ENCODE measurements around the gene CDHR5.

Gene CDHR5

GRCh38 chr11:610146-610801, 14.5 kb downstream of the CDHR5 start:
- DNase-seq (ENCODE audit: low read depth in 2 of 2), result no peak

GRCh38 chr11:609341-609811, 15.4 kb downstream of the CDHR5 start:
- no peak for DNase-seq (ENCODE audit: low read depth in 2 of 2)

GRCh38 chr11:608791-609251, 15.9 kb downstream of the CDHR5 start:
- no peak for DNase-seq (ENCODE audit: low read depth in 2 of 2)

- DNase-seq (ENCODE audit: low read depth in 2 of 2), result no peak
These were observed 16.6 kb downstream of the CDHR5 start for GRCh38 chr11:607971-608659.

- DNase-seq (ENCODE audit: low read depth in 2 of 2), result no peak
These were observed 17.6 kb downstream of the CDHR5 start for GRCh38 chr11:607020-607780.

- no peak for DNase-seq (ENCODE audit: low read depth in 2 of 2)
These were observed 18.5 kb downstream of the CDHR5 start for GRCh38 chr11:606245-606644.

GRCh38 chr11:605286-606129, 19.2 kb downstream of the CDHR5 start:
- DNase-seq (ENCODE audit: low read depth in 2 of 2), result no peak

GRCh38 chr11:603154-603553, 21.6 kb downstream of the CDHR5 start:
- DNase-seq (ENCODE audit: low read depth in 2 of 2), result no peak

GRCh38 chr11:601573-602245, 23.0 kb downstream of the CDHR5 start:
- no peak for DNase-seq (ENCODE audit: low read depth in 2 of 2)

GRCh38 chr11:598005-598680, 26.6 kb downstream of the CDHR5 start:
- no peak for DNase-seq (ENCODE audit: low read depth in 2 of 2)

- no peak for DNase-seq (ENCODE audit: low read depth in 2 of 2)
These were observed 27.5 kb downstream of the CDHR5 start for GRCh38 chr11:597166-597725.

GRCh38 chr11:596374-596773, 28.4 kb downstream of the CDHR5 start:
- no peak for DNase-seq (ENCODE audit: low read depth in 2 of 2)

GRCh38 chr11:595400-595799, 29.4 kb downstream of the CDHR5 start:
- DNase-seq (ENCODE audit: low read depth in 2 of 2), result no peak

GRCh38 chr11:593347-593746, 31.4 kb downstream of the CDHR5 start:
- no peak for DNase-seq (ENCODE audit: low read depth in 2 of 2)

- DNase-seq (ENCODE audit: low read depth in 2 of 2), result no peak
These were observed 31.8 kb downstream of the CDHR5 start for GRCh38 chr11:592918-593317.

GRCh38 chr11:592501-592900, 32.3 kb downstream of the CDHR5 start:
- DNase-seq (ENCODE audit: low read depth in 2 of 2), result no peak

- DNase-seq (ENCODE audit: low read depth in 2 of 2), result no peak
These were observed 33.8 kb downstream of the CDHR5 start for GRCh38 chr11:590997-591396.

GRCh38 chr11:589798-590197, 35.0 kb downstream of the CDHR5 start:
- no peak for DNase-seq (ENCODE audit: low read depth in 2 of 2)

GRCh38 chr11:587978-588380, 36.8 kb downstream of the CDHR5 start:
- DNase-seq (ENCODE audit: low read depth in 2 of 2), result no peak

GRCh38 chr11:587546-587945, 37.2 kb downstream of the CDHR5 start:
- DNase-seq (ENCODE audit: low read depth in 2 of 2), result no peak

Measured in fibroblast of skin of left quadriceps (primary cell).